Esophagus squamous epithelium (tissue), 5 donors: Measurements from ENCODE around the gene GNPAT. TPM values are rescaled to one million over a fixed set of nuclear protein-coding genes. Genes with fewer than 3 reads are reported as not detected.
A peak's percentile ranks its signal among the peaks of the same experiment; 100 is the strongest.

Experiments used
- DNase-seq: peaks from one replicate; lab custom pipeline; 2025; lab: John Stamatoyannopoulos, UW
- H3K27ac ChIP-seq, 4 donors: fragments of 200-600 bp; sonication (generic); one replicate each; pipeline ENCODE4 v1.5.1; 2016 to 2019; ENCODE audit warnings: mild to moderate bottlenecking in 1 of 4
- H3K27me3 ChIP-seq, 4 donors: fragments of 200-600 bp; sonication (generic); 1 replicate in 3 of 4; 2 replicates in 1 of 4; pipeline versions ENCODE4 v1.5.1 to v1.6.0; 2017 to 2021; ENCODE audit warnings: antibody characterized with exemption in 1 of 4
- H3K36me3 ChIP-seq, 3 donors: fragments of 200-600 bp; sonication (generic); one replicate each; pipeline ENCODE4 v1.5.1; 2016 to 2019
- H3K4me1 ChIP-seq, 3 donors: fragments of 200-600 bp; sonication (generic); one replicate each; pipeline ENCODE4 v1.5.1; 2017 to 2019
- H3K4me3 ChIP-seq, 4 donors: fragments of 200-600 bp; sonication (generic); 1 replicate in 3 of 4; 2 replicates in 1 of 4; pipeline ENCODE4 v1.5.1; 2016 to 2019; ENCODE audit warnings: mild to moderate bottlenecking in 2 of 4, moderate library complexity in 1 of 4
- H3K9me3 ChIP-seq, 3 donors: fragments of 200-600 bp; sonication (generic); one replicate each; pipeline ENCODE4 v1.5.1; 2016 to 2019
- CTCF ChIP-seq, 6 experiments: fragments of 450-650 bp in 4 of 6; fragments of 200-600 bp in 2 of 6; sonication (generic) in 2 of 6; IDR thresholded peaks; one replicate each; pipeline ENCODE4 v1.5.1; 2016 to 2019; ENCODE audit warnings: antibody characterized with exemption in 6 of 6, mild to moderate bottlenecking in 4 of 6, moderate library complexity in 4 of 6
- POLR2A ChIP-seq, 4 donors: fragments of 450-650 bp; IDR thresholded peaks; one replicate each; pipeline ENCODE4 v1.6.1; 2017; ENCODE audit warnings: antibody characterized with exemption in 4 of 4, mild to moderate bottlenecking in 4 of 4, moderate library complexity in 3 of 4
- WGBS, 2 donors: methylation state at CpG; one replicate each; pipeline ENCODE4 v1.1.5; 2018; 5-methylcytosine and 5-hydroxymethylcytosine counted together
- intact Hi-C: fragments of 100-400 bp; cut with DNase I; formaldehyde crosslinking; loops from one replicate; pipeline ENCODE4 v1.15.0; 2022
- total RNA-seq, 4 donors: library from RNA; depleted of rRNA; stranded (reverse); fragments of >200 nt; gene quantifications; one replicate each; pipeline ENCODE4 v1.1.0, GENCODE V29; 2016
- donor health status: DM: yes; HTN: yes; CAD: no.

GNPAT gene
- 10 to 100 TPM; 14.9 to 44.0 (median 25.2) TPM for total RNA-seq

- H3K4me1 ChIP-seq = peaks cover 4 to 60% (median 19%) of the 10 kb centered on the region in 3 donors
- intact Hi-C loops = no loop called here
These were observed at the start of gene GNPAT for GRCh38 chr1:231240883-231241735. GNPAT (plus strand) TSS chr1:231241212; CDS start chr1:231241379, 167 bp downstream.

GRCh38 chr1:231192620-231193163, 48.3 kb upstream of the GNPAT start:
- Histone ChIP-seq H3K36me3 (no peaks in the 10 kb centered on the region), H3K27ac (no peak overlapping the region), H3K27me3 (peaks cover 0 to 99% (median 0%) of the 10 kb centered on the region in 4 donors), H3K4me3 (no peak overlapping the region), H3K9me3 (peaks cover 0 to 8% (median 0%) of the 10 kb centered on the region in 3 donors), H3K4me1 (no peaks in the 10 kb centered on the region)
- TF ChIP-seq POLR2A (IDR thresholded peaks at IDR 0.05) (no peak), CTCF (IDR thresholded peaks at IDR 0.05) (no peak)
- 41 to 51% methylated on average over 6 to 9 of the region's 12 CpGs for WGBS, 2 donors
- no peak for DNase-seq
- intact Hi-C loops = no loop called here

More at GRCh38 chr1:231240883-231241735, at the start of gene GNPAT:
- DNase-seq = peak; percentile 26
- Histone ChIP-seq H3K4me3 (peak within 1 kb of the TSS; percentile 68 to 90 (median 78)), H3K9me3 (no peaks in the 10 kb centered on the region), H3K27me3 (no peaks in the 10 kb centered on the region), H3K36me3 (peaks cover 0 to 39% (median 0%) of the 10 kb centered on the region in 3 donors), H3K27ac (peak within 1 kb of the TSS; percentile 83 to 90 (median 86))
- TF ChIP-seq POLR2A (IDR thresholded peaks at IDR 0.05) = peak in 3 of 4 donors; percentile 66 to 83 (median 73)
- TF ChIP-seq CTCF (IDR thresholded peaks at IDR 0.05) = peak in 1 of 6 experiments; percentile 33
- 0% methylated on average over 15 to 31 of the region's 51 CpGs for WGBS, 2 donors

- Histone ChIP-seq H3K27ac (no peak overlapping the region), H3K4me1 (no peaks in the 10 kb centered on the region), H3K27me3 (peaks cover 0 to 97% (median 0%) of the 10 kb centered on the region in 4 donors), H3K9me3 (peaks cover 0 to 8% (median 0%) of the 10 kb centered on the region in 3 donors), H3K4me3 (no peak overlapping the region), H3K36me3 (no peaks in the 10 kb centered on the region)
- WGBS, 2 donors = 58 to 67% methylated on average over 9 to 10 of the region's 10 CpGs
- intact Hi-C loops = no loop called here
- TF ChIP-seq POLR2A (IDR thresholded peaks at IDR 0.05) (no peak), CTCF (IDR thresholded peaks at IDR 0.05) (no peak)
- no peak for DNase-seq
These were observed 47.2 kb upstream of the GNPAT start for GRCh38 chr1:231193710-231194340.

GRCh38 chr1:231194476-231194842, 46.6 kb upstream of the GNPAT start:
- no peak overlapping the region for H3K27ac ChIP-seq
- H3K9me3 ChIP-seq = peaks cover 0 to 6% (median 0%) of the 10 kb centered on the region in 3 donors
- WGBS, 2 donors = 81 to 100% methylated on average over 1 to 2 of the region's 2 CpGs
- H3K27me3 ChIP-seq = peaks cover 0 to 97% (median 0%) of the 10 kb centered on the region in 4 donors
- H3K36me3 ChIP-seq = no peaks in the 10 kb centered on the region
- intact Hi-C loops = no loop called here
- no peaks in the 10 kb centered on the region for H3K4me1 ChIP-seq
- no peak for DNase-seq
- no peak for TF ChIP-seq CTCF (IDR thresholded peaks at IDR 0.05)
- no peak for TF ChIP-seq POLR2A (IDR thresholded peaks at IDR 0.05)
- H3K4me3 ChIP-seq = no peak overlapping the region
